ENCODE measurements around the gene SPAG8.

SPAG8 gene

DNA sequence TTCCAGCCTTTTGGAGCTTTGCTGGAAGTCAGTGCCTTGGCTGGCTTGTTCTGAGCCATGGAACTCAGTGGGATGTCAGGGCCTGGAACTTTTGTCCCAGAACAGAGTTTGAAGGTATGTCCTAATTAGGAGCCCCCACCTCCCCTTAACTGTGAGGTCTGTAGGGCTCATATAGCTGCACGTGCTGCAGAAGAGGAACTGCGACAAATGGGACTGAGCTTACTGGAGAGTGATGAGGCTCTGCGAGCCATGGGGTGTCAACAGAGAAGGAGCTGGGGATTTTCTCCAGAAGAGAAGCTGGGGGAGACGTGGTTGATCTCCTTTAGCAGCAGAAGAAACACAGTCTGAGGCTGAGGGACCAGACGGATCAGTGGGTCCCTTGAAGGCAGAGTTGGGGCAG, 27.9 kb upstream of the SPAG8 start:
- peak in 1 of 4 experiments; percentile 31 for DNase-seq

DNA sequence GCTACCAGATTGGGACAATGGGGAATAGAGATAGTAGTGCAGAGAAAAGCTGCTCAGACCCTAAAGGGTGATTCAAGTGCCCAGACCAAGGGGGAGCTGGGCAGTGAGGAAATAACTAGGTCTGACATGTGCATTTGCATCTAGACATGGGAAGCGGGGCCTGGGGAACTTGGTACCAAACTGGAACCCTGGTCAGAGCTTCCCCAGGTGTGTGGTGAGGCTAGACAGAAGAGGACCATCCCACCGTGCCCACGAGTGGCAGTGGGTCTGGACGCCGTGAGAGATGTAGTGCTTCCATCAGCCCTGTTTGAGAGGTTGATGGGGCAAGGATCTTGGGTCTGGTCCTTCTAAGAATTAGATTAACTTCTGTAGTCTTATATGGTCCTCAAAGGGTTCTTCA, 24.5 kb upstream of the SPAG8 start:
- DNase-seq = no peak

DNA sequence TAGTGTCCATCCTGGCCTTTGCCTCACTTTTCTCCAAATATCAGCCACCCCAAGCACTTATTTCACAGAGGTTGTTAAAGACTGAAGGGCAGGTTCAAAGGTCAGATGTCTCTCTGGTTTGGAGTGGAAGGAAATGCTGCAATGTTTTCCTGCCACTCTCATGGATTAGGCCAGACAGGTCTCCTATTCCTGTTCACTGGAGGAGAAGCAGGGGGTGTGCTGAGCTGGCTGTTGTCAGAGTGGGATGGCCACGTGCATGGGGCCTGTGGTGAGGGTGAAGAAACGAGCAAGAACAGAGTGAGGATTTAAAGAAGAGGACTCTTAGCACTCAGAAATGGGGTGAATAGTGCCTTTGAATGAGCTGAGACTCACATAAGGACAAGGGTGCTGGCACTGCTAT, 23.7 kb upstream of the SPAG8 start:
- DNase-seq = no peak

DNA sequence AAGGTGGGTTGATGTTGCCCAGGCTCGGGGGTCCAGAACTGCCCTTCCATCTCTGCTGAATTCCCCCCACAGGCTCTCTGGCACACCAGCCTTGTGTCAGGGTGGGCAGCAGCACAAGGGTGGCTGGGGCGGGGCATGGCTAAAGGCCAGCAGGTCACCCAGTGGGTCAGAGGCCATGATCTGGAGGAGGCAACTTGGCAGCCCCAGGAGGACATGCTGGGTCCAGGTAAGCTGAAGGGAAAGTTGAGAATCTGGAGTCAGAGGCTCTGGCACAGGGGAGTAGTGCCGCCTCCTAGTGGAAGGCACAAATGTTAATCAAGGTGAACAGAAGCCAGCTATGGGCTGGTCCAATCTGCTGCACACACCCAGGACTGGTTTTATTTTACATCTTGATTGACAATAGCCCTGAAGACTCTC, 23.2 kb upstream of the SPAG8 start:
- DNase-seq = no peak

DNA sequence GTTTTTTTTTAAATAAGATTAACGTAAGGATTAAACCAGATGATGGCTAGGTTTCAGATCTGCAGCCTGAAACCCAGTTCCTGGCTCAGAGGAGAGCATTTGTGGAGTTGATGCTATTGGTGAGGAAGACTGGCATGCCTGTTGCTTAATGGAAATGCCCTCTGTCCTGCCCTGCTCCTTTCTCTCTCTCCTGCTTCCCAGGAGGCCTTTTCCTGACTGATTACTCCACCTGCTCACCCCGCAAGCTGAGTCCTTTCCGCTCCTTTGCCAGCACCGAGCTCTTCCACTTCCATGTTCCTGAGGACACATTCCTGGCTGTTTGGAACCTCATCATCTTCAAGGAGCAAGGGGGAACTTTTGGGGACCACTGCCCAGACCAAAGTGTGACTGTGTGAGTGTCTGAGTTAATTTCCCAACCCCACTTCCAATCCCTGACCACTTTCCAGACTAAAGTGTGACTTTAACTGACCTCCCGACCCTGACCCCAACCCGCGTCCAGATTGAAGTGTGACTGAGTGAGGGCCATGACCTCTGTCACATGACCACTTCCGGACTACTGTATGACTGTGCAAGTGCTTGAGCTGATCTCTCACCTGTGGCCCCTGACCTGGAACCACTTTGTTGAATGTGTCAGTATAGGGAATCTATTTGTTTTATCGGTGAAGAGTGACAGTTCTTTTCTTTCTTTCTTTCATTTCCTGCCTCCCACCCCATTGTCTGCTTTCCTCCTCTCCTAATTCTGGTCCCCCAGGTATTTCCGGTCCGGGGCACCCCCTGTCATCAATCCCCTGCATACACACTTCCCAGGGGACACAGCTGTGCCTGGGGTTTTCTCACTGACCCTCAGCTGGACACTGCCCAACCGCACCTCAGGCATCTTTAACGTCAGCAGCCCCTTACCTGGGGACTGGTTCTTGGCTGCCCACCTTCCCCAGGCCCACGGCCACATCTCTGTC, 22.5 kb upstream of the SPAG8 start:
- DNase-seq = no peak

DNA sequence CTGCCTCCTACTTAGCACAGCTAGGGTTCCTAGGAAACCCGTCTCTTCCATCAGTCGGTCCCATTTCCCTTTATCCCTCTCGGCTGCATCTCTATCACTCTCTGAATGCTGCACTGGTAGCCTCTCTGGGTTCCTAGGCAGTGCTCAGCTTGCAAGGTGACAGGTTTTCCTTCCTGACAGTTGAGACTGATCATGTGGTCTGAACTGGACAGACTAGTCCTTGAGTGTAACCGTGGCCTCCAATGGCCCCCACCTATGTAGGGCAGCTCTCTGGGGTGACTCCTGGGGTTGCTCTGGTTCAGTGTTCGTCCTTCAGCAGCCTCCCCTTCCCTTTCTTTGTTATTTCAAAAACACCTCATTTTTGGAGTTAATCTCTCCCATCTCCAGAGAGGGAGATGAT, 20.8 kb upstream of the SPAG8 start:
- DNase-seq = no peak

DNA sequence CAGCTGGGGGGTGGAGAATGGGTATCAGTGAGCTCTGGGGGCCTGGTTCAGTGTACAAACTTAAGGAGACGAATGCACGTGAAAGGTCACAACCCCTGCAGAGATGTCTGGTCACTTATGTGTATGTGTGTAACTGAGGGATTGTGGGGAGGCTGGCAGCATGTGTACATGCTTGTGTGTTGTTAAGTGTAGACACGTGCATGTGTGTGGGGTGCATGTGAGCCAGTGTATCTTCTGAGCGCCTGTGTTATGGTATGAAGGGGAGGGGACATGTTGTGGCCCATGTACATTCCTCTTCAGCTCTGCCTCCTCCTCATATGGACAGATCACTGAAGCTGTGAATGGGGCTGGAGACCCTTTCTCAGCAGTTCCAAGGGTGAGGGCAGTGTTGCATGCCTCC, 19.0 kb upstream of the SPAG8 start:
- DNase-seq = no peak

DNA sequence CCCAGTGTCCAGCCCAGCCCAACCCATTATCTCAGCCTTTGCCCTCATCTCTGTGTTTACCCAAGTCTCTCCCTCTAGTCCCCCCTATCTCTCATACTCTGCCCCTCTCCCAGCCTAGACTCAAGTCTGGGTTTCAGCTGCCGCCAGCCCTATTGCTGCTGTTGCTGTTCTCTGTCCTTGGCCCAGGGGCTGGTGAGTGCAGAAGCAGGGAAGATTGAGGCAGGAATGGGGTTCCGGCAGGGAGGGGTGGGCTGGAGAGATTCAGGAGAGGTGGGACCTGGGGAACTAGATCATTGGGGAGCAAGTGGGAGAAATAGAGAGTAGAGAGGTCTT, 17.7 kb upstream of the SPAG8 start:
- DNase-seq = no peak

DNA sequence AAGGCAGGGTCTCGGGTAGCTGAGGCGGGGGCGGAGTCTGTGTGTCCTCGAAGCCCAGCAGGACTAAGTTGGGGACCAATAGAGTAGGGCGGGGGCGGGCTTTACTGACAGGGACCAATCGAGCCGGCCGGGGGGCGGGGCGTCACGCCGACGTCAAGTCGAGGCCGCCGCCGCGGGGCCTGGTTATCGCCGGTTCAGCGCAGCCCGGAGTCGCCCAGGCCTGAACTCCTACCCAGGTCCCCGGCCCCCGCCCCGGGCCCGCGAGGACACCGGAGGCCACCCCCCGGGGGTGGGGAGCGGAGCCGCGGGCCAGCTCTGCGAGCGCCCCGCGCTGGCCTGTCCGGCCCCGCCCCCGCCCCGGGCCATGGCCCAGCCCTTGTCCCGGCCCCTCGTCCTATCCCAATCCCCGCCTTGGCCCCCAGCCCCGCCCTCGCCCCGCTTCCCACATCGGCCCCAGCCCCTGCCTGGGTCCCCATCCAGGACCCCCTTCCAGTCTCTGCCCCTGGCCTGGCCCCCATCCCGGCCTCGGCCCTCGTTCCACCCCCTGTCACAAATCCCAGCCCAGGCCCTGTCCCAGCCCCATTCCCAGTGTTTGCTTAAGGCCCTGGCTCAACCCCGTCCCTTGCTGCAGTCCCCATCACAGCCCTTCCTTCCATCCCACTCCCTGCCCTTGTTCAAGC, 17.2 kb upstream of the SPAG8 start, which contains the start of gene TMEM8B:
Gene TMEM8B, plus strand, starts transcription at position 145 of the 680 bp plus-strand sequence. Its CDS starts 220 bp downstream, at position 365.
- peak; percentile 84 to 97 (median 92) for DNase-seq

DNA sequence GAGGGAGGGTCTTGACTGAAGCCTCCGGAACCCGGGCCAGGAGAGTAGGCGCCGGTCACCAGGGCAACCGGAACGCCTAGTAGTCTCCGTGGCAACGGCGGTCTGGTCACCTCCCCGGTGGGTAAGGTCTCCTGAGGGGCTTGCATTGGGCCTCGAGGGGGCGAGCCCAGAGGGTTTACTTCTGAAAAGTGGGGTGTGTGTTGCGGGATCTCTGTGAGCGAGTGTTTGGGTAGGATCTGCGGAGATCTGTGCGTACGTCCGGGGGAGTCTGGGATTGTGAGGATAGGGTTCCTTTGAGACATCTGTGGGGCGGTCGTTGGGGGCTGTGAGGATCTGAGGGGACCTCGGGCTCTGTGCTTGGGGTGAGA, 16.6 kb upstream of the SPAG8 start, which contains the start of gene FAM221B:
Gene FAM221B, minus strand, starts transcription at position 17 of the 368 bp plus-strand sequence. CDS start 2,571 bp downstream, outside the sequence.
- peak in 1 of 4 experiments; percentile 27 for DNase-seq

DNA sequence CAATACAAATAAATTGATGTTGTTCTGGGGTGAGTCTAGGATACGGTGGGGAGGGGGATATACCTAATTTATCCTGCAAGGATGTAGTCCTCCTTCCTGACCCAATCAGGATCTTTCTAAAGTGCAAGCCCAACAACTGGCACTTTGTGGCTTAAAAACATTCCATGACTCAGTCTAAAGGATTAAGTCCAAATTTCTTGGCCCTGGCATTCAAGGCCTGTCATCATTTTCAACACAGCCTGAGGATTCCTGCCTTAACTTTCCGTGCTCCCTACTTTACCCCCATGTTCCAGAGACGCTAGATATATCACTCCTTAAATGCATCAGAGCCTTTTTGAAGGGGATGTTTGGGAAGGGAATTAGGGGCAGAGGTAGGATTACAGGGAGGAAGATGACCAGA, 15.4 kb upstream of the SPAG8 start:
- no peak for DNase-seq

DNA sequence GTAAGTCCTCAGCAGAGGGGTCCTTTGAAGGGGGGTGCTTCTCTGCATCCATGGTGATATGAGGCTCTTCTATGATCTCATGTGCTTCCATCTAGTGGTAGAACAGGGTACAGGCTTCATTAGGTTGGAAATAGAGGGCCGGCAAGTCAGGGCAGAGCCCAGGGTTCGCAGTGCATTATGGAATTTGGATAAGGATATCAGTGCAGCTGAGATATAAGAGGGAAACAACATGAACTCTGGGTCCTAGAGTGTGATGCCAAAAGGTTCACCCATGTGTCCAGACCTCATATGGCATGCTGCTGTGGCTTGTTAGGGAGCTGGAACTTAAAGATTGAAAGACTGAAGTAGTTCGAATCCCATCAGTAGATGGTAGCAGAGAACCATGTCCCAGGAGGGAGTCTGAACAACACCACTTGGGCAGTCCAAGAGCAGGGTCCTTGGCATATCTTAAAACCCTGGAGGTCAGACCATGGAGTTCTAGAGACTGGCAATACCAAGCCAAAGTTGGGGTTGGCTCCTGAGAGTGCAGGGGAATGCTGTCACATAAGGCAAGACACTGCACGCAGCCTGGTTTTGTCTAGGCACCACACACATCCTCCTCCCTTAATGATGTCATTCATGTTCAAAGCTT, 14.1 kb upstream of the SPAG8 start:
- peak; percentile 58 to 80 (median 70) for DNase-seq

DNA sequence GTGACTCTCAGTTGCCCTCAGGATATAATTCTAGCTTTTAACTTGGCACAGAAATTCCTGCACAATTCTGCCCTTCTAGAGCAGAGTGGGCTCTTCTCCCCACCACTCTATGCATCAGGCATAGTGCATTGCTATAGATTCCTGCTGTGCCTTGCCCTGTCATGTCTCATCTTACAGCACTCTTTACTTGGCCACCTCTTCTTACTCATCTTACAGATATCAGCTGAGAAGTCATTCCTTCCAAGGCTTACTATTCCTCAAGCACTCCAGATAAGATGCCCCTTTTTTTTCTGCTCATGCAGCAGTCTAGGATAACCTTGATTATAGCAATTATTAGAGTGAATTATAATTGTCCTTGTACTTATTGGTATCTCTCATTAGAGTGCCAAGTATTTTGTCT, 10.9 kb upstream of the SPAG8 start:
- no peak for DNase-seq

DNA sequence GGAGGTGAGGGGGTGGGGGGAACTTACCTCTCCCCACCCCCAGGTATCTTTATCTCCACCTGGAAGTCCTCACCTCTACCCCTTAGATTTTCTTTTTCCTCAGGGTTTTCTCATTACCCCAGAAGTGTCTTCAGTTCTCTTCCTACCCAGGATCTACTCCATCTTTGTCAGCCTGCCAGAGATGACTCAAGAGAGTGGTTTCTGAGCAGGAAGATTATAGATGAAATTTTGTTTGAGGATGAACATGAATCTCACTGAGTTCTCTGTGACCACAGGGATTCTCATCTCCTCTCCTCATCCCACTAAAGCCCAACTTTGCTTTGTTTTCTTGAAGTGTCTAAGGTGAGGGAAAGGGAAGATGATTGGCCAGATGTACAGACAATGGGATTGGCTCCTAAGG, 8.0 kb upstream of the SPAG8 start:
- DNase-seq = no peak

DNA sequence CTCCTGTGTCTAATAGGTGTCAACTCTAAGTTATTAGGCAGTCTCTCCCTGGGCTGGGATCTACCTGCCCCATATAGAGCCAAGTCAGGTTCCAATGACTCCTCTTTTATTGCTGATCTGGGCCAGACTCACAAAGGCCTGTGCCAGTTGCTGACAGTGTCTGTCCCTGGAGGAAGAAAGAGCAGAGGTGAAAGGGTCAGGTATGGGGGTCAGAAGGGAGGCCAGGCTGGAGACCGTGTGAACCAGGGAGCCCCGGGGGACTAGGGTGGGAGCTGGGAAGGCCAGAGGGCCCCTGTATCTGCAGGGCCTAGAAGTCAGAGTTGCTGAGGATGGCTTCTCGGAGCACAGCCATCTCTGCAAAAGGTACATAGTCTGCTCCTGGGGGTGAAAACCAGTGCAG, 6.3 kb upstream of the SPAG8 start:
- DNase-seq = no peak

DNA sequence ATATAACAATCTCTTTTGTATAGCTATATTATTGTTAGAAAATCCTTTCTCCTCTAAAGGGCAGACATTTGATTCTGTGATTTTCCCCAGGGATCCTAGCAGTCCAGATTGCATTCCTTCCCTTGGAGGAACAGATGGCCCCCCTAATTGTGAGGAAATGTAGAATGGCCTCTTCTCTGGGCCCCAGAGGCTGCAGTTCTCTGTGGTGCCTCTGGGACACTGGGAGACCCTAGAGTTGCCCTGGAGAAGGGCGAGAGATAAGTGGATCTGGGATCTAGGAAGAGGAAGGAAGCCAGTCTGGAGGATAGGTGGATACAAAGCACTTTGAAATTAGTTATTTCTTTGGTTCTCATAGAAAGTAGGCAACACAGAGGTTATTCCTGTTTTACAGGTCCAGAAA, 4.6 kb upstream of the SPAG8 start:
- DNase-seq = no peak

DNA sequence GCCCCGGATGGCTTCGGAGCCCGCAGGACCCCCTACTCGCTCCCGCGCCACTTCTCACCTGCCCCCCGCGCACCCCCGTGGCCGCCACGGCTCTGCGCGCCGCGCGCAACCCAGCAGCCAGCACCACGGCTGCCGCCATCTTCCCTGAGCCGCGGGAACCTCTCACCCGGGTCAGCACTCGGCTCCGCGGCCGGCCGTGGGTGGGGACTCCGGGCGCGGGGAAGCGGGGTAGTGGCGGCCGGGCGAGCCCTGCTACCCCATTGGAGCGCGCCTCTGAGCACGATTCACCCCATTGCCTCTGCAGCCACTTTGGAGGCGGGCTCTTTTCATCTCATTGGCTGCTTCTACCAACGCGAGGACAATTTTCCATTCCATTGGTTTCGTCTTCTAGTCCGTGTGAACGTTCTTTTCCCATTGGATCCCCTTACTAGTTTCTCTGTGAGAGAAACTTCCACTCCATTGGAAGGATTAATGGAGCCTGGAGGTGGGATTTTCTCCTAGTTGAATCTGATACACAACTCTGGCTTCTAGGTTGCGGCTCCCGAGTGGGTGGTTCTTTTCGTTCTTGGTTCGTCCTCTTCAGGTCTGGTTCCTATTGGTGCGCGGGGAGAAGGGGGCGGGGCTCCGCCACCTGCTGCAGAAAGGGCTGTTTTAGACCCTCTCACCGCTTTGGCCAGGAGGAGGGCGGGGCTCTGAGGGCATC, 2.9 kb upstream of the SPAG8 start, which contains the start of gene HINT2:
Gene HINT2, minus strand, starts transcription at position 202 of the 703 bp plus-strand sequence. Its CDS starts 63 bp downstream, at position 139.
- peak; percentile 97 to 99 (median 98) for DNase-seq

DNA sequence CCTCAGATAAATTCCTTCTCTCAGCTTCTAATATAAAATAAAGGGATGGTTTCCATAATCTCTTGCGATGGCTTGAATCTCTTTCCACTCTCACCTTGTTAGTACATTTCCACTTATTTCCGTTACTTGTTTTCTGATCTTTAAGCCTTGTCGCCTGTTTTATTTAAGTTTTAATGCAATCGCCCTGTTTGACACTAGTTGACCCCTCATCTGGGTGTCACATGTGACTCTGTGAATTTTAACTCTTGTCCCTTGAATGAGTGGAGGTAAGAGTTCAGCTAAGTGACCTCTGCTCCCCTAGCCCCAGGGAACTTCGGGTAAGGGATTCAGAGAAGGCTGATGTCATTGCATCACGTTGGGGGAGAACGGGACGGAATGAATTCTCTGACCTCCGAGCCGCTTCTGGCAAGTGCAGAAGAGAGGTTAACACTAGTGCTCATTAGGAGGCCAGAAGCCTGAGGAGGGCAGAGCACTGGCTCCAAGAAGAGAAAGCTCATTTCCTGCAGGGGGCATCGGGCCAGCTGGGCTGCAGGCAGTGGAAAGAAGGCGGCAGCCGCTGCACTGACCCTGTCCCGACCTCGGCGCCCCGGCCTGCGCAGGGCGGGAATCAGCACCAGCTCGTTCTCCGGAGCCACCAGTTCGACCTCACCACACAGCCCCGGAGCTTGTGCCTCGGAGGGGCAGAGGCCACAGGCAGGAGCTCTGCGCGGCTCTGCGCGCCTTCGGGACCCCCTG, 2.2 kb upstream of the SPAG8 start:
- DNase-seq = peak; percentile 56 to 82 (median 76)

DNA sequence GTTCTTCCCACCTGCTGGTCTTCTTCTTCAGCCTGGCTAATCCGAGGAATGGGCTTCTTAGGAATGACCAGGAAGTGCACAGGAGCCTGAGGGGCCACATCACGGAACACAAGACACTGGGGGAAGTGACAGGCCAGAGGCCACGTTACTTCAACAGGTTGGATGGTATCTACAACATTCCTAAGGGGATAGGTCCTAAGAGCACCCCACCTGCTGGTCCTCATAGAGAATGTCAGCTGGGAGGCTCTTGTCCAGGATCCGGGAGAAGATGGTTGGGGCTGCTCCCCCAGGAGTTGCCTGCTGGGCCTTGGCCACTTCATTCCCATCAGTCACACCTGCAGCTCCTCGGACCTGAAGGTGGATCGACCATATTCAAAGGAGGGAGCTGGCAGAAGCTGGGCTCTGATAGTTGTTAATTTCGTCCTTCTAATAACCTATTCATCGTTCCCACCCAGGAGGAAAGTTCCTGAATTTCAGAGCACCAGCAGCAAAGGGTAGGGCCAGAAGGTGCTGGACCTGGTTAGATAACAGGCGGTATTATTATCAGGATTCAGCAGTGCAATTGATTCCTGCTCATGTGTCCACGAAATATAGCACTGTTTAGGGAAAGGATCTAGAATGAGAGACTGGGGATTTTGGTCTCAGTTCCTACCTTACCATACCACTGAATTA, 1.5 kb upstream of the SPAG8 start:
- DNase-seq = no peak

DNA sequence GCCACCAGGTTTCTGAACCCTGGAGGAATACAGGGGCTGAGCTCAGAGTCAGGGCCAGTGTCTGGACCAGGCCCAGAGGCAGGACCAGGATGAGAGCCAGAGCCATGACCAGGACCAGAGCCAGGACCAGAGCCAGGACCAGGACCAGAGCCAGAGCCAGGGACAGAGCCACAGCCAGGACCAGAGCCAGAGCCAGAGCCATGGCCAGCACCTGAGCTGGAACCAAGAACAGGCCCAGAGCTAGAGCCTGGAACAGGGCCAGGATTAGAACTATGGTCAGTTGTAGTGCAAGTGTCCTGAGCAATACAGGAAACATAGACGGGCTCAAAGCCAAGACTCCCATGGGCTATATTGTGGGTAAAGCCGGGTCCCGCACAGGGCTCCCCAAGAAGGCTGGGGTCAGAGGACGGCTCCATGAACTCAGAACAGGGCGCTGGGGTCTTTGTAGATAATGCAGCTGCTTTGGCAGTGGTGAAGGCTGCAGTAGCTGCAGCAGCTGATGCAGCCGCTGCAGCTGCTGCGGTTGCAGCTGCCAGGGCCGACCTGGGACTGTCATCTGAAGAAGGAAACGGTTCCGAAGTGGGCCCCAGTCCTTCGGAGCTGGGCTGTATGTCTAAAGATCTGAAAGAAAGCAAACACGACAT, 559 bp downstream of the SPAG8 start:
- DNase-seq = no peak

DNA sequence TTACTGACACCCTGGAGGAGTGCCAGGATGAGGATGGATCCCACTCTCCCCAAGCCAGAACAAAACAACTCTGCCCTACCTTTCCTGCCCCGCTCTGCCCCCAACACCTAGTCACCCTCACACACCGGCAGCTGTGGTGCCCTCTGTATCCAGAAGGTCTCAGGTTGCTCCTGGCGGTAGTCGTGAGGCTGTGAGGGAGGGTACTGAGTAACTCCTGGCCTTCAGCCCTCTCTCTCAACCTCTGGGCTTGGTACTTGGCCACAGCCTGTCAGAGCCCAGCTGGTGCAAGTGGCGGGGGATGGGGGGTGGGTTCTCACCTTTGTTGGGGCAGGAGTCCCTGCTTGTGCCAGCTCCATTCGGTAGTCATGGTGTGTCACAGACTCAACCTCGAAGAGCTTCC, 1.9 kb downstream of the SPAG8 start:
- no peak for DNase-seq
